H1 (cell line): ENCODE data around the gene TMEM253. TPM values are rescaled to one million over a fixed set of nuclear protein-coding genes. Genes with fewer than 3 reads are reported as not detected.

Experiments
- BACH1 ChIP-seq: IDR thresholded peaks from 2 replicates; pipeline ENCODE4 v1.6.1; 2012; ENCODE audit warnings: low read length, improper control_type of control experiment
- CBX5 ChIP-seq: fragments of 300-800, 300-1000 bp; sonication (generic); IDR thresholded peaks from 2 replicates; pipeline ENCODE4 v1.7.1; 2016; ENCODE audit warnings: antibody characterized with exemption, low read length, low read depth
- CBX8 ChIP-seq: fragments of 300-800, 300-1000 bp; sonication (generic); IDR thresholded peaks from 2 replicates; pipeline ENCODE4 v1.7.1; 2016; ENCODE audit warnings: low read depth, low read length, borderline replicate concordance
- CEBPB ChIP-seq: IDR thresholded peaks from 2 replicates; pipeline ENCODE4 v1.6.1; 2012; ENCODE audit warnings: low read depth, low read length
- CHD1 ChIP-seq: IDR thresholded peaks from 2 replicates; pipeline ENCODE4 v1.6.1; 2012; ENCODE audit warnings: low read depth, low read length, improper control_type of control experiment
- CREB1 ChIP-seq: IDR thresholded peaks from 2 replicates; pipeline ENCODE4 v1.6.1; 2012; ENCODE audit warnings: inconsistent platforms
- HDAC6 ChIP-seq: IDR thresholded peaks from one replicate; pipeline ENCODE4 v1.7.1; 2012; ENCODE audit warnings: low read depth, mild to moderate bottlenecking, inconsistent platforms, low read length, moderate library complexity
- JUND ChIP-seq: IDR thresholded peaks from 2 replicates; pipeline ENCODE4 v1.6.1; 2011; ENCODE audit warnings: mild to moderate bottlenecking, improper control_type of control experiment, low read length
- KDM5A ChIP-seq: fragments of 200-600 bp; IDR thresholded peaks from 2 replicates; pipeline ENCODE4 v1.7.1; 2012; ENCODE audit warnings: mild to moderate bottlenecking, low read length, inconsistent platforms, mixed read lengths
- PHF8 ChIP-seq: fragments of 200-600 bp; sonication (generic); conservative IDR thresholded peaks from 2 replicates; pipeline ENCODE4 v1.7.1; 2012; ENCODE audit warnings: low read depth, mild to moderate bottlenecking, inconsistent platforms, low read length, moderate library complexity
- POLR2A ChIP-seq, 2 experiments: IDR thresholded peaks; 1 replicate in 1 of 2; 2 replicates in 1 of 2; pipeline ENCODE4 v1.6.1; 2011; ENCODE audit warnings: low read depth in 2 of 2, low read length in 2 of 2, mild to moderate bottlenecking in 2 of 2; ENCODE audit errors: control extremely low read depth in 1 of 2
- POU5F1 ChIP-seq: IDR thresholded peaks from 2 replicates; pipeline ENCODE4 v1.6.1; 2011; ENCODE audit warnings: low read depth, mild to moderate bottlenecking, low read length, moderate library complexity
- SIN3A ChIP-seq, 2 experiments: IDR thresholded peaks in 1 of 2; conservative IDR thresholded peaks in 1 of 2; 2 replicates each; pipeline ENCODE4 v1.6.1; 2011 to 2012; ENCODE audit warnings: low read length in 2 of 2, improper control_type of control experiment in 1 of 2, low read depth in 1 of 2, mild to moderate bottlenecking in 1 of 2
- SP1 ChIP-seq: IDR thresholded peaks from 2 replicates; pipeline ENCODE4 v1.6.1; 2011; ENCODE audit warnings: low read depth, low read length
- SP4 ChIP-seq: IDR thresholded peaks from 2 replicates; pipeline ENCODE4 v1.6.1; 2012; ENCODE audit warnings: low read length, inconsistent platforms
- SRF ChIP-seq: IDR thresholded peaks from 2 replicates; pipeline ENCODE4 v1.6.1; 2011; ENCODE audit warnings: mild to moderate bottlenecking, low read depth, low read length, moderate library complexity
- TAF1 ChIP-seq: IDR thresholded peaks from 2 replicates; pipeline ENCODE4 v1.6.1; 2011; ENCODE audit warnings: mild to moderate bottlenecking, low read depth, low read length
- TBP ChIP-seq: IDR thresholded peaks from 2 replicates; pipeline ENCODE4 v1.6.1; 2011; ENCODE audit warnings: low read depth, low read length, improper control_type of control experiment
- TCF12 ChIP-seq: IDR thresholded peaks from 2 replicates; pipeline ENCODE4 v1.6.1; 2011; ENCODE audit warnings: low read depth, mild to moderate bottlenecking, low read length
- YY1 ChIP-seq: IDR thresholded peaks from 2 replicates; pipeline ENCODE4 v1.6.1; 2011; ENCODE audit warnings: low read depth, mild to moderate bottlenecking, low read length
- ZNF274 ChIP-seq: IDR thresholded peaks from 2 replicates; pipeline ENCODE4 v1.7.0; 2012; ENCODE audit warnings: low read length, borderline replicate concordance; ENCODE audit errors: extremely low read depth
- polyA plus RNA-seq, 7 experiments: library from polyadenylated mRNA; depleted of rRNA in 3 of 7; stranded (reverse) in 5 of 7; unstranded in 2 of 7; fragments of >200 nt in 5 of 7; fragments of 200-250 nt in 2 of 7; gene quantifications; 1 replicate in 5 of 7; 2 replicates in 1 of 7; 4 replicates in 1 of 7; pipeline versions ENCODE4 v1.2.1 to v1.2.3, GENCODE V29; 2011 to 2013; ENCODE audit warnings: missing spikeins in 2 of 7, mixed read lengths in 2 of 7
- total RNA-seq: library from RNA; stranded (reverse); fragmentation: NEBNext Ultra II Directional; extraction: Animal tissue kit (Norgen Biotek cat#: 25700); gene quantifications from 2 replicates; pipeline ENCODE4 v1.2.1, GENCODE V29; 2021
- TF ChIP-seq, protein P1 (sequence below): IDR thresholded peaks from 2 replicates; pipeline ENCODE4 v1.6.1; 2011; ENCODE audit warnings: low read depth, mild to moderate bottlenecking, low read length; ENCODE audit not compliant: insufficient read depth

The TMEM253 gene
- total and polyA plus RNA-seq, 2 of the 8 experiments (the other 6 are each of a cell fraction or from before 2014, with no cell fraction given): 1.9 to 2.2 TPM

- TF ChIP-seq CBX8: no peak
- TF ChIP-seq CHD1: peak; percentile 94
- no peak for TF ChIP-seq CBX5
- TF ChIP-seq JUND: peak; percentile 97
- no peak for TF ChIP-seq HDAC6
- TF ChIP-seq TBP: peak; percentile 84
- no peak for TF ChIP-seq KDM5A
- TF ChIP-seq TCF12: no peak
- peak; percentile 85 for TF ChIP-seq TAF1
- no peak for TF ChIP-seq BACH1
- TF ChIP-seq YY1: no peak
- TF ChIP-seq, protein P1, sequence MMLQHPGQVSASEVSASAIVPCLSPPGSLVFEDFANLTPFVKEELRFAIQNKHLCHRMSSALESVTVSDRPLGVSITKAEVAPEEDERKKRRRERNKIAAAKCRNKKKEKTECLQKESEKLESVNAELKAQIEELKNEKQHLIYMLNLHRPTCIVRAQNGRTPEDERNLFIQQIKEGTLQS: no peak
- TF ChIP-seq CEBPB: no peak
- TF ChIP-seq PHF8: peak; percentile 86
- 0 out of 2 replicates have a peak, but pooled peaks have one; percentile 19 for TF ChIP-seq SP4
- TF ChIP-seq POU5F1: no peak
- peak; percentile 89 for TF ChIP-seq CREB1
- no peak for TF ChIP-seq ZNF274
- TF ChIP-seq SIN3A (conservative IDR thresholded peaks at IDR 0.05 in 1 of 2, IDR thresholded peaks at IDR 0.05 in 1 of 2; ENCODE audit: low read depth in 1 of 2, low read length in 2 of 2): peak in 1 of 2 experiments; percentile 83; a peak in 2 of 4 replicates
- no peak for TF ChIP-seq SRF
- no peak; the same call in 1 of the 2 replicates for TF ChIP-seq SP1
- peak; percentile 88 to 93 for TF ChIP-seq POLR2A (IDR thresholded peaks at IDR 0.05; ENCODE audit: control extremely low read depth in 1 of 2, low read depth in 2 of 2, low read length in 2 of 2)
Observed at GRCh38 chr14:21103710-21104447, 3.0 kb downstream of the TMEM253 start (continued).
